ENCODE data around the gene LNP1. TPM values are rescaled to one million over a fixed set of nuclear protein-coding genes. Genes with fewer than 3 reads are reported as not detected.
A peak's percentile ranks its signal among the peaks of the same experiment; 100 is the strongest.

LNP1 gene
- total RNA-seq, 1 donor from 2014 or later, result 3.4 TPM

DNA sequence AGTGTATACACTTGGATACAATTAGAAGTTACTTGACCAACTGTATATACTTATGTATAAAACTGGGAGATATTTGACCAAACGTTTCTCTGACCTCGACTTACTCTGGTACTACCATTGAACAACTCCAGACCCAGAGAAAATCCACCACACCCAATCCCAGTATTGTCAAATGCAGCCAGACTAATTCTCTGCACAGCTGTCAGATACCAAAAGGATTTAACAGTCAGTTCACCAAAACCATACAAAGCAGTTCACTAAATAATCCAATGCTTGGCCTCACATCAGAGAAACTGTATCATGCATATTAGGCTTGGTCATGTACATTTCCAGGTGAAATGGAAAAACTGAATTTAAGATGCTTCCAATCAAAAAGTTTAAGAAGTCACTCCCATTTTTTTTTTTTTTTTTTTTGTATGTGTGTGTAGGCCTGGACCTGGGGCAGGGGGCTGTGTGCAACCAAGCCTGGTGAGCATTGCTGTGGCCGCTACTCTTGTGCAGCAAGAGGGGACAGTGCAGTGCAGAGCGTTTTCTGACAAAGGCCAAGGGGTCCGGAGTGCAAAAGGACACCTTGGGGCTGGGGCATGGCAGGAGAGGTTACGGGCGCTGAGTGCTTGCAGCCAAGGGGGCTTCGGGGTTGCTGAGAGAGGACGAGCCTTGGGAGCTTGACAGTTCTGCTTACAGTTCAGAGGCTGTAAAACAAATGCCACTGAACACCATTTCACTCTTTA, 1.8 kb upstream of the LNP1 start:
- no peak for DNase-seq

DNA sequence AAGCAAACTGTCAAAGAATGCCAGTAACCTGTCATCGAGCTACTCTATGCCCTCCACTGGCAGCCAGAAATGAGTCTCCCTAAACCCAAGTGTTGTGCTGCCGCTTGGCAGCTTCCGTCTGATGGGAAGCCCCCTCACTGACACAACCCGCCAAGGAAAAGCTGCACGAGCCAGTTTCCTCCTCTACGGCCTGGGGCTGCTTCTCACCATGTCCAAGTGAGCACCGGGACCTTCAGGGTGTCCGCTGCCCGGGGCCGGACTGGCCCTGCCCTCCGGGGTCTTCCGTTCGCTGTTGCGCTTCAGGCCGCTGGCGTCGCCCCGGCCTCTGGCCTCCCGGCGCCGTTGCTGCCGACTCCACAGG, 940 bp upstream of the LNP1 start:
- no peak for DNase-seq

DNA sequence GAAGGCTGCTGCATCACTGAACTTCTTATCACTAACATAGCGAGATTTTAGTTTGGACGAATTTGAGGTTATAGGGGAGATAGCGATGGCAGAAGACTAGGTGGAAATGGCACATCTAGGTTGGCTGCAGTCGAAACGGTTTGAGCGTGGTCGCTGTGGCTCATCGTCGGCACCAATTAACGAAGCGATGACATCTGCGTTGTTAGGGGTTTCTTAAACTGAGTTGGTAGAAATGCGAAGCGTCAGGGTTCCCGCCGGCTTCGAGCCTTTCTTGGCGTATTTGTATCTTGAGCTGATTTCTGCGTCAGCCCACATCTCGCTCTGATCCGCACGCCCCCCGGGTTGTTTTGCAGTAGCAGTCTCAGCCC, 319 bp downstream of the LNP1 start:
- DNase-seq, result peak; percentile 51

DNA sequence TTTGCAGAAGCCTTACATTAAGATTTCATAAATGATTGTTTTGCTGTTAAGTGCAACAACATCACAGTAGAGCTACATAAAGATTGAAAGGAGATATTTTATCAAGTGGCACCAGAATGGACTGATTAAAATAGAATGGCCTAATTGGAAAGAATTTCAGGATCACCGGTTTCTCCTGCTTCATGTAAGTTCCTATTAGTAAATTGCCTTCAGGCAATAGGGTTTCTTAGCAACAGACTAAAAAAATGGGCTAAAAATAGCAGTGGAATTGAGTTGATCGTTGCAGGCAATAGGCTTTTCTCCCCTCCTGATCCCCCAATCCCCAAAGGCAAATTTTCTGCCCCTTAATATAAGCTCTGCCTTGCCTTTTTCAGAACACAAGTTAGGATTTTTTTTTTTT, 917 bp downstream of the LNP1 start:
- DNase-seq, result peak; percentile 51

DNA sequence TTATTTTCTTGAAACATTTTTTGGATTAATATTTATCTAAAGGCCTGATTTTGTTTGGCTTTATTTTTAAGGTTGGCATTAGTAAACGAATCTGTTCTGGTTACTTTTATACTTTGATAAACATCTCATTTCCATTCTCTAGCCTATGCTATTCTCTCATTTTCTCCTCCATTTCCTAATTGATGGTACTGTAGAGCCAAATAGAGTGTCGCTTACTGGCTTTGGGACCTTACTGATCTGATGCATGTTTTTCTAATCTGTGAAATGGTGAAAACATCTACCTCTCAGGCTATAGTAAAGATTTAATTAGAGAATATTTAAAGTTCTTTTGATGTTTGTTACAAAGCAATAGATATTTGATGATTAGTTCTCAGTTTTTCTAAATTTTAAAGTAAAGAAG, 1.6 kb downstream of the LNP1 start:
- DNase-seq, result no peak

DNA sequence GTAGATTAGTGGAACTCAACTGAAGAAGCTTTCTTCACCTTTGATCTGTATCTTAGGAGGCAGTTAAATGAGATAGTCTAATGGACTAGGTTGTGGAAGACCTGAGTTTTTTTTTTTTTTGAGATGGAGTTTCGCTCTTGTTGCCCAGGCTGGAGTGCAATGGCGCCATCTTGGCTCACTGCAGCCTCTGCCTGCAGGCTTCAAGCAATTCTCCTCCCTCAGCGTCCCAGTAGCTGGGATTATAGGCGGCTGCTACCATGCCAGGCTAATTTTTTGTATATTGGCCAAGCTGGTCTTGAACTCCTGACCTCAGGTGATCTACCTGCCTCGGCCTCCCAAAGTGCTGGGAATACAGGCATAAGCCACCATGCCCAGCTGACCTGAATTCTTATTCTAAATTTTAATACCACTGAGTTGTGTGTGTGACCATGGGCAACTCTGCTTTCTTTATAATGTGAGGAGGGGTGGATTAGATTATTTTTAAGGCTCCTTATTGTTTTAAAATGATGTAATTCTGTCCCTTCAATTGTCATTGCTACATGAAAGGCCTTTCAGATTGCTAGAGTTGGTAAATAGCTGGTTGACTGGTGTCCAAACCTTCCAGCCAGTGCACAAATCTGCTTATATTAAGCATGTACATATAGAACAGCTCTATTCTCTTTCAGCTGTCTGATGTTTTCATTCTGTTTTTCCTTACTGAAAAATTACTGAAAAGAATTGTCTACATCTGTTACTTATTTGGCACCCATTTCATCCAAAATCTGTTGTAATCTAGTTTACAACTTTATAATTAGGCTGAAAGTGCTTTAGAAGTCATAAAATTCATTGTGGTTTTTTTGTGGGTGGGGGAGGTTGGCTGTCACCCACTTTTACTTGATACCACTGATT, 2.3 kb downstream of the LNP1 start:
- peak; percentile 63 for DNase-seq

DNA sequence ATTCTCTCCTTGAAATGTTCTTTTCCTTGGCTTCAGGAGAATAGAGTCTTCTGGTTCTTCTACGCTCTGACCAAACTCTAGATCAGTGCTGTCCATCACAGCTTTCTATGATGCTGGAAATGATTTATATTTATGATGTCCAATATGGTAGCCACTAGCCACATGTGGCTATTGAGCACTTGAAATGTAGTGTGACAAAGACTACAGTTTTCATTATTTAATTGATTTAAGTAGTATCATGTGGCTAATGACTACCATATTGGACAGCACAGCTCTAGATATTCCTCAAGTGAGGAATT, 2.9 kb downstream of the LNP1 start:
- no peak for DNase-seq

DNA sequence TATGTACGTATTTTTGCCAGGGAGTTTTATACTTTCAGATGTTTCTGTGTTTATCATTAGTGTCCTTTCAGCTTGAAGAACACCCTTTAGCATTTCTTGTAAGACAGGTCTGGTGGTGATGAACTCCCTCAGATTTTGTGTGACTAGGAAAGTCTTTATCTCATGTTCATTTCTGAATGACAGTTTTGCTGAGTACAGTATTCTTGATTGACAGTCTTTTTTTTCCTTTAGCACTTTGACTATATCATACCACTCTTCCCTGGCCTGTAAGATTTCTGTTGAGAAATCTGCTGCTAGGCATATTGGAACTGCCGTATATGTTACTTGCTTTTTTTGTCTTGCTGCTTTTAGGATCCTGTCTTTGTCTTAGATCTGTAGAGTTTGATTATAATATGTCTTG, 5.8 kb downstream of the LNP1 start:
- DNase-seq, result no peak

DNA sequence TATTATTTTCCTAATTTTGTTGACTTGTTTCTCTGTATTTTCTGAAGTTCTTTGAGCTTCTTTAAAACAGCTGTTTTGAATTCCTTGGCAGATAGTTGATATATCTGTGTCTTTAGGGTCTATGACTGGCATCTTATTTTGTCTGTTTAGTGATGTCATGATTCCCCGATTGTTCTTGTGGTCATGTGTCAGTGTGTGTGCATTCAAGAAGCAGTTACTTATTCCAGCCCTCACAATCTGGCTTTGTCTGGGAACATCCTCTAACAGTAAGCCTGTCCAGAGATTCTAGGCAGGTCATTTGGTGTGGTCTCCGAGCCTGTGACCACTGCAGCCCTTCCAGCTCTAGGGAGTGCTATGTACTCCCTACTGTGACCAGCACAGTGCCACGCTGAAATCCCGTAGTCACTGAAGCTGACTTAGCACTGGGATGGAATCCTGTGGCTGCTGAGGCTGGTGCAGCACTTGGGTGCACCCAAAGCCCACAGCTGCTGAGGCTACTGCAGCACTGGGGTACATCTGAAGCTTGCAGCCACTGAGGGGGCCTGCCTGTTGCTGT, 6.7 kb downstream of the LNP1 start:
- no peak for DNase-seq

DNA sequence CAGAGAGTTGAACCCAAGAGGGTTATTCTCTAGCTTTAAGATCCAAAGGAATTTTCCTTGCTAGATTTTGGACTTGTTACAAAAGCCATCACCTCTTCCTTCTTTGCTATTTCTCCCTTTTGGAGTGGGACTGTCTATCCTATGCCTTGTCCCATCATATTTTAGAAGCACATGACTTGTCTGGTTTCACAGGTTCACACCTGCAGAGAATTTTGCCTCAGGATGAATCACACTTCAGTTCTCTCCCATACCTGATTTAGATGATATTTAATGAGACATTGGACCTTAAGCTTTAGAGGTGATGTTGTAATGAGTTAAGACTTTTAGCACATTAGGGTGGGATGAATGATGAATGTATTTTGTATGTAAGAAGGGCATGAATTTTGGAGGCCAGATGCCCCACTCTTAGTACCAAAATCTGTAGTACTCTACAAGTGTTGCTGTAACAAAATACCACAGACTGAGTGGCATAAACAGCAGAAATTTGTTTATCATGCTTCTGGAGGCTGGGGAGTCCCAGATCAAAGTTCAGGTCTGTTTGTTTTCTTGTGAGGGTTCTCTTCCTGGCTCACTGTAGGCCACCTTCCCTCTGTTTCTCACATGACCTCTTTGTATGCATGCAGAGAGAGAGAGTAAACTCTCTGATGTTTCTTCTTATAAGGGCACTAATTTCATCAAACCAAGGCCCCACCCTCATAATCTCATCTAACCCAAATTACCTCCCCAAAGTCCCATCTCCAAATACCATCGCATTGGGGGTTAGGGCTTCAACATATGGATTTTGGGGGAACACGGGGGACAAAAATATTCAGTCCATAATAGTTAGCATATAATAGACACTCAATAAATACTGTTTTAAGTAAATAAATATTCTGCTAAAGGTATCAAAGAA, 10.0 kb downstream of the LNP1 start:
- no peak for DNase-seq

DNA sequence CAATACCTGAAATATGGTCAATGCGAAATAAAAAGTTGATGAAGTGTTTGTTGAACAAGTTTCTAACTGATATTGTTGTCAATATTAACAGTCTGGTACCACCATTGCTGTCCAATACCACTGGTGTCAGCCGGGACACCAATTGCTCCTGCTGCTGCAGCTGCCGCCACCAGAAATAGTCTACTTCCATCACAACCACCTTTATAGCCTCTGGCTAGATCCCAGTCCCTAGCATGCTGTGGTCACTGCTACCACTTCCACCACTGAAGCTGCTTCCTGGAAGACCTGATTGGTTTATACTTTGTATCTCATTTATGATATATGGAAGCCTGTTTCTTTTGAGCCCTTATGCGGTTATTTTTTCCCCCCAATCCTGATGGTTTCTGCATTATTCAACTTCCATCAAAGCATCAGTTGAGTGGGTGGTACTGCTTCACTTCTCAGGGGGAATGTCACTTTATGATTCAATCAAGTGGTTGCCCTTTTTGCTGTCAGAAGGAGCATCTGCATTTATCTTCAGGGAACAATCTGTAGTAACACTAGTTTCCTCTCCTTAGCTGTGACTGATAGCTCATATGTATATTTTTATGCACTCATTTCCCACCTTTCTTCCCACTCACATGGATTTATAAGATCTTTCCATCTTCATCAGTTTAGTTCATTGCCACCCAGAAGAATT, 11.7 kb downstream of the LNP1 start:
- DNase-seq, result no peak

DNA sequence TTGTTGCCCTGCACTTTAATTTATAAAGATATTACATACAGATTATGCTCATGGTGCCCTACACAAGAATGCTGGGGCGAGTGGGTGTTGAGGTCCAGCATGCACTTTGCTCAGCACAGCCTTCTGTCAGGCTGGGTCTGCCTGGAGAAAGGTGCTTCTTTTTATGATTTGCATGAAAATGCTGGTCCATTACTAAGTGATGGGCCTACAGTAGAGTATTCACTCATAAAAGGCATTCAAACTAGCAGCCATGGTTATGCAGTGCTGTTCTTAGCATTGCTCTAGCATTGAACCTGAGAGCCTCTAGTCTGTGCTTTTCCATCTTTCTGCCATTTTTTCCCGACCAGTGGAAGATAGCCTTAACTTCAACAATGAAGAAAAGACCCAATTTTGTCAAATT, 12.3 kb downstream of the LNP1 start:
- no peak for DNase-seq

DNA sequence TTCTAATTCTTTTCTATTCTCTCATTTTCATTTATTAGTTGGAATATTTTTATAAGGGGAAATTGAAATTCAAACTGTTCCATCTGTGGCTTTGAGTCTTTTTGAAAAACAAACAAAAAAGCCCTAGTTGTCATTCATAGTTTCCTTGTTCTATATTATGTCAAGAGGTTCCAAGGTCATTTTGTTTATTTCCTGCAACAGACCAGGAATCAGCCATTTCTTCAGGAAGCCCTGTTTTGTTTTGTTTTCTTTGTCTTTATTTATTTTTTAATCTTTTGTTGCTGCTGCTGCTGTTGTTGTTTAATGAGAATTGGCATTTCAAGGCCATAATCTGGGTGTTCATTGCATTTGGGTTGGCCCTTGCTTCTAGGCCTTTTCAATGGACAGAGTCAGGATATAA, 14.8 kb downstream of the LNP1 start:
- DNase-seq, result no peak

DNA sequence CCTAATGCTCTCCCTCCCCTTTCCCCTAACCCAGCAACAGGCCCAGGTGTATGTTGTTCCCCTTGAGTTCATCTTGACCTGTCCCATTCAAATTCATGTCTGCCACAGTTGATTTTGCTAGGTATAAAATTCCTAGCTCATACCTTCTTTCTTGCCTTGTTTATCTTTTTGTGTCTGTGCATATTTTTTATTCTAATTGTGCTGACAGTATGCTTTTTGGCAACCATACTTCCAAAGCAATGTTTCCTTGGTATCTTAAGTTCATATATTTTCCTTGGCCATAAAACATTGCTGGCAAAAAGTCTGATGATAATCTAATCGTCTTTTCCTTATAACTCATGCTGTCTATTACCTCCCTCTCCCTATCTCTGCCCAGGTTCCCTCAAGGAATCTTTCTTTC, 15.5 kb downstream of the LNP1 start:
- no peak for DNase-seq

DNA sequence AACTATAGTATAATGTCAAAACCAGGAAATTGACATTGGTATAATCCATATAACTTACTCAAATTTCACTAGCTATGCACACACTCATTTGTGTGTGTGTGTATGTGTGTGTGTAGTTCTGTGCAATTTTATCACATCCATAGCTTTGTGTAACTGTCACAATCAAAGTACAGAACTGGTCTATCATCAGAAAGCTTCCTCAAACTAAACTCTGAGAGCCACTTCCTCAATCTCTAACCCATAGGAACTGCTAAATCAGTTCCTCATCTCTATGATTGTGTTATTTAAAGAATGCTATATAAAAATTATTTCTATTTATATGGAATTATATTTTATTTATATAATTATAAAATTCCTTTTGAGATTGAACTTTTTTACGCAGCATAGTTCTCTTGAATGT, 18.1 kb downstream of the LNP1 start:
- no peak for DNase-seq

DNA sequence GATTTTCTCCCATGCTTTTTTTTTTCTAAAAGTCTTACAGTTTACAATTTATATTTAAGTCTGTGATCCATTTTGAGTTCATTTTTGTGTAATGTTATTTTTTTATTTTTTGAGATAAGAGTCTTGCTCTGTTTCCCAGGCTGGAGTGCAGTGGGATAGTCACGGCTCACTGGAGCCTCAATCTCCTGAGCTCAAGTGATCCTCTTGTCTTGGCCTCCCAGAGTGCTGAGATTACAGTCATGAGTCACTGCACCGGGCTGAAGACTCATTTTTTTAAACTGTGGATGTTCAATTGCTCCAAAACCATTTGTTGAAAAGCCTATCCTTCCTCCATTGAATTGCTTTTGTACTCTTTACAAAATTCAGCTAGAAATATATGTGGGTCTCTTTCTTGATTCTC, 19.5 kb downstream of the LNP1 start:
- no peak for DNase-seq

DNA sequence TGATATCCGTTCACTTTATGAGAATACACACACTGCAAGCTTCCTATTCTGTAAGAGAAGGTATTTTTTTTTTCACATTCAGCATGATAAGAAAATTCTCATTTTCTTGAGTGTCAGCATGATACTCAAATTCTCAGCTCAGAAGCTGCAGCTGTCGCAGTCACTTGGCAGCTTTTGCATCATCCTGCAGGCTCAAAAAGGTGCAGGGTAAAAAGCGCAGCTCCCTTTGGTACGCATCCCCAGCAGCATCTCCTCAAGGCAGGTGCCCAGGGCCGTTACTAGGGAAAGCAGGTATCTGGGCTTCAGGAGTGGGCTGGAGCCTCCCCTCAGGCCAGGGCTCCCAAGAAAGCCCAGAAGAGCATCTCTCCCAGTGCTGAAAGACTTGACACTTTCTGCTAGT, 22.3 kb downstream of the LNP1 start:
- DNase-seq, result no peak

DNA sequence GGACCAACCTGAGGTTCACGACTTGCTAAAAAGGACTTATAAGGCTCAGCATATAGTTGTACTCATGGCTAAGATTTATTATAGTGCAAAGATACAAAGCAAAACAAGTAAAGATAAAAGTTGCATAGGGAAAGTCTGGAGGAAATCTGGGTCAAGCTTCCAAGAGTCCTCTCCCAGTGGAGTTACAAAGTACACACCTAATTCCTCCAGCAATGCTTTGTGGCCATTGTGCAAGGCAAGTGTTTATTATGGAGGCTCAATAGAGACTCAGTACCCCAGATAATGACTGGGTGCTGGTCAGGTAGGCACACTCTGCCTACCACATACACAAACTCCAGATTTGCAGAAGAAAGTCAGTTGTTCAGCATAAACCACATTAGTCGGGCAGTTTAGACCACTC, 22.9 kb downstream of the LNP1 start:
- no peak for DNase-seq

DNA sequence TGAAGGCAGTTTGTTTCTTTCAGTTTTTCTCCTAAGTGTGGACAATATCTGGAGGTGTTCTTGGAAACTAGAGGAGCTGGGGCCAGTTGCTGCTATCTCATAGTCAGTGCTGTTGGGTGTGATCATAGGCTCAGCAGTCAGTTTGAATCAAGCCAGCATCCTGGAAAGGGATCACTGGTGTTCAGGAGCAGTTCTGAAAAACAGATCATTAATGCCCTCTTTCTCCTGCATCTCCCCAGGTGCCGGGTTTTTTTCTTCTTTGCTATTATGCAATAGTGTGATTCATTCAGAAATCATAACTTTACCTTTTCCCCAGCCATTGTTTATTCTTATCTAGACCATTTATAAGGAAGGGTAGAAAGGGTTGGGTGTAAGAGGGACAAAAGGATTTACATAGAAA, 24.0 kb downstream of the LNP1 start:
- DNase-seq, result no peak

DNA sequence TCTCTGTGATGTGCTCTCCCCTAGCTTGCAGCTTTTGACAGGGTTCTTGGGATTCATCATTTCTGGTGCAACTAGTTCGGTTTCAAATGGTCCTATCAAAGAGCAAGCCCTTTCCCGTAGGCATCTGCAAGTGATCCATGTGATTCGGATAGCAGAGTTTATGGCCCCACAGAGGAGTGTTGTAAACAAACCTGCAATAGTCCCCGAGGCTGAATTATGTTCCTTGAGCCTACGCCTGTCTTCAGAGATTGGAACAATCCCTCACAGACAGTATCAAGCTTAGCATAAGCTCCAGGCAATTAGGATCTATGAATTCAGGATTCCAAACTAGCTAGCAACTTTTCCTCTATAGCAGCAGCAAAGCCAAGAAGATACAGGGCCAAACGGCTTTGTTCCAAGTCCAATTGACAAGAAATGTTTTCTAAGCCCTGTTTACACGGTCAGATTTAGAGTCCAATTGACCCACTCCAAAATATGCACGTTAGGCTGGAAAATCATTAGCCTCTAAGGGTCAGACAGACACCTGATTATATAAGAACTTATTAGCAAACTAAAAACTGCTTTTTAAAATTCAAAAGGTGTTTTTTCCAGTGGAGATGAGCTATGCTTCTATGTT, 24.8 kb downstream of the LNP1 start:
- no peak for DNase-seq

DNA sequence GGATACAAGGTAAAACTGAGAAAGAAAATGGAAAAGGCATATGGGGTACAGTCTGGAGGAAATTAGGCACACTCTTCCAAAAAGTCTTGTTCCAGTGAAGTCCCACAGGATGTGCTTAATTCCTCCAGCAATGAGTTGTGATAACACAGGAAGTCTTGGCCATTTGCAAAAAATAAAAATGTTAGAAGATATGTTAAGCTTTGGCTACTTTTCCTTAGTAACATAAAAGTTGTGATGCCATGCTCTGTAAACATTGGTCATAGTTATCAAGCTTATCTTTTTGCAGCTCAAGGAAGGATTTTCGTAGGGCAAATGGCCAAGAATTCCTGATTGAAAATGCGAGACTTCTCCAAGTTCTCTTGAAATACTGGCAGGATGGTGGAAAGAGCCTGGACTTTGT, 26.4 kb downstream of the LNP1 start:
- peak; percentile 61 for DNase-seq

DNA sequence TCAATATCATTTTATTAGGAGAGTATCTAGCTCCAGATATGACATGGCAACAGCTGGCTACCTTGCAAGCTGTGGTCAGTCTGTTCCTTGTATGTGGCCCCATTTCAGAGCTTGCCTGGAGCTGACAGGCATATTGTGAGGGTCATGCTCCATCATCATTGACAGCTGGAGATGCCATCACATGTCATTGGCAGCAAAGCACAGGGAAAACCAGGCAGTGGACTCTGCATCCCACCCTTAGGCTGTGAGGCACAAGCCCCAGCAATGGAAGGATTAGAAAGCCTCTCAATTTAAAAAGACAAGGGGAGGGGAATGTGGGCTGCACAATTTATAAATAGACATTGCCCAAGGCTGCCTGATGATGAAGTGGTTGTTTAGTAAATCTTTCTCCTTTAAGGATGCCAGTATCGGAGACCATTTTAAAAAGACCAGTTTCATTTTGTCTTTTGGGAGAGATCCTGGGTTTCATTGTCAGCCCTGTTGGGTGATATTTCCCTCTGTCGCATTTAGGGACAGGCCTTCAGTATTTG, 27.9 kb downstream of the LNP1 start:
- no peak for DNase-seq
